Measurements from ENCODE around the gene FER1L5.

GRCh38 chr2:96663177-96663576 is 20.6 kb downstream of the FER1L5 start:
- TF ChIP-seq GABPA (IDR thresholded peaks at IDR 0.05; ENCODE audit: low read depth) (no peak), CTCF (IDR thresholded peaks at IDR 0.05) (no peak), REST (IDR thresholded peaks at IDR 0.05; ENCODE audit: low read depth, low read length) (no peak), PBX3 (IDR thresholded peaks at IDR 0.05) (no peak), POLR2AphosphoS5 (IDR thresholded peaks at IDR 0.05; ENCODE audit: low read depth, low read length) (no peak), CHD2 (IDR thresholded peaks at IDR 0.05; ENCODE audit: low read length, partially characterized antibody) (no peak), ZBTB33 (IDR thresholded peaks at IDR 0.05; ENCODE audit: borderline replicate concordance, low read depth) (no peak), RXRA (IDR thresholded peaks at IDR 0.05; ENCODE audit: borderline replicate concordance, low read depth) (no peak), EP300 (IDR thresholded peaks at IDR 0.05; ENCODE audit: borderline replicate concordance in 1 of 2, low read depth in 1 of 2, low read length in 1 of 2) (no peak), RCOR1 (IDR thresholded peaks at IDR 0.05; ENCODE audit: low read length) (no peak), RAD21 (IDR thresholded peaks at IDR 0.05; ENCODE audit: low read length) (no peak), SMC3 (IDR thresholded peaks at IDR 0.05; ENCODE audit: low read depth, low read length) (no peak)
